MM.1S (cell line): Measurements from ENCODE around the gene UST.

ENCODE experiments used
- DNase-seq: peaks from one replicate; pipeline ENCODE4 v3.0.0-alpha.2; 2015
- H2AFZ ChIP-seq: fragments of 300-600 bp; sonication (generic); 2 replicates; pipeline ENCODE4 v1.6.0; 2016; ENCODE audit warnings: antibody characterized with exemption, low read length
- H3F3A ChIP-seq: fragments of 300-600 bp; sonication (generic); 2 replicates; pipeline ENCODE4 v1.6.1; 2016; ENCODE audit warnings: mild to moderate bottlenecking, antibody characterized with exemption, low read length, moderate library complexity, mixed read lengths; ENCODE audit not compliant: insufficient read depth
- H3K27ac ChIP-seq: fragments of 300-600 bp; sonication (generic); 2 replicates; pipeline ENCODE4 v1.5.1; 2016; ENCODE audit warnings: mild to moderate bottlenecking, low read length
- H3K27me3 ChIP-seq: fragments of 300-600 bp; sonication (generic); replicated peaks from 2 replicates; pipeline ENCODE4 v1.6.0; 2016; ENCODE audit warnings: low read length; ENCODE audit not compliant: insufficient read depth
- H3K36me3 ChIP-seq: fragments of 300-600 bp; sonication (generic); replicated peaks from 2 replicates; pipeline ENCODE4 v1.6.1; 2016; ENCODE audit warnings: mild to moderate bottlenecking, low read length, mixed read lengths; ENCODE audit not compliant: insufficient read depth
- H3K4me1 ChIP-seq: fragments of 300-600 bp; sonication (generic); 2 replicates; pipeline ENCODE4 v1.6.1; 2016; ENCODE audit warnings: low read length, mixed read lengths
- H3K4me2 ChIP-seq: fragments of 300-600 bp; sonication (generic); 2 replicates; pipeline ENCODE4 v1.6.0; 2016; ENCODE audit warnings: low read depth, low read length
- H3K4me3 ChIP-seq: fragments of 300-600 bp; sonication (generic); 2 replicates; pipeline ENCODE4 v1.5.1; 2016; ENCODE audit warnings: low read length, mixed read lengths
- H3K79me2 ChIP-seq: fragments of 300-600 bp; sonication (generic); 2 replicates; pipeline ENCODE4 v1.6.1; 2016; ENCODE audit warnings: mixed run types, low read length, mixed read lengths
- H3K9ac ChIP-seq: fragments of 300-600 bp; sonication (generic); 2 replicates; pipeline ENCODE4 v1.6.1; 2016; ENCODE audit warnings: low read length, mixed read lengths
- H3K9me2 ChIP-seq: fragments of 300-600 bp; sonication (generic); replicated peaks from 2 replicates; pipeline ENCODE4 v1.6.1; 2016; ENCODE audit warnings: mild to moderate bottlenecking, low read length, mixed read lengths; ENCODE audit not compliant: insufficient read depth
- H3K9me3 ChIP-seq: fragments of 300-600 bp; sonication (generic); replicated peaks from 2 replicates; pipeline ENCODE4 v1.6.1; 2016; ENCODE audit warnings: mild to moderate bottlenecking, low read length, mixed read lengths; ENCODE audit not compliant: insufficient read depth
- H4K20me1 ChIP-seq: fragments of 300-600 bp; sonication (generic); 2 replicates; pipeline ENCODE4 v1.6.1; 2016; ENCODE audit warnings: mild to moderate bottlenecking, low read length, moderate library complexity, mixed read lengths; ENCODE audit not compliant: insufficient read depth
- CTCF ChIP-seq: fragments of 300-600 bp; sonication (generic); IDR thresholded peaks from 2 replicates; pipeline ENCODE4 v1.5.1; 2016; ENCODE audit warnings: antibody characterized with exemption, low read length, mixed read lengths
- EZH2 ChIP-seq: fragments of 300-600 bp; sonication (generic); optimal IDR thresholded peaks from 2 replicates; pipeline ENCODE3; 2017; ENCODE audit warnings: low read depth, mild to moderate bottlenecking, antibody characterized with exemption, low read length, mixed read lengths
- EZH2phosphoT487 ChIP-seq: fragments of 300-600 bp; sonication (generic); IDR thresholded peaks from 2 replicates; pipeline ENCODE4 v1.6.1; 2018; ENCODE audit warnings: antibody characterized with exemption, low read length

The UST gene

GRCh38 chr6:148968771-148969602, 222.2 kb downstream of the UST start:
- Histone ChIP-seq H3K4me3 (no peak overlapping the region), H3K4me1 (no peaks in the 10 kb centered on the region), H3K9ac (no peak overlapping the region), H3F3A (no peaks in the 10 kb centered on the region), H3K79me2 (no peaks in the 10 kb centered on the region), H3K27ac (no peak overlapping the region), H2AFZ (no peak overlapping the region), H3K9me2 (no peaks in the 10 kb centered on the region), H3K4me2 (no peak overlapping the region), H3K27me3 (no peaks in the 10 kb centered on the region), H4K20me1 (no peaks in the 10 kb centered on the region), H3K36me3 (no peaks in the 10 kb centered on the region), H3K9me3 (no peaks in the 10 kb centered on the region)
- DNase-seq: no peak
- TF ChIP-seq EZH2phosphoT487: no peak
- TF ChIP-seq EZH2: no peak
- TF ChIP-seq CTCF: no peak

- Histone ChIP-seq H3K79me2 (no peaks in the 10 kb centered on the region), H3K9me2 (no peaks in the 10 kb centered on the region), H3K27me3 (no peaks in the 10 kb centered on the region), H3K4me2 (no peak overlapping the region), H3K9me3 (no peaks in the 10 kb centered on the region), H3K9ac (no peak overlapping the region), H3F3A (no peaks in the 10 kb centered on the region), H3K4me1 (no peaks in the 10 kb centered on the region), H4K20me1 (no peaks in the 10 kb centered on the region), H2AFZ (no peak overlapping the region), H3K27ac (no peak overlapping the region), H3K36me3 (no peaks in the 10 kb centered on the region), H3K4me3 (no peak overlapping the region)
- no peak for TF ChIP-seq CTCF
- no peak for TF ChIP-seq EZH2phosphoT487
- TF ChIP-seq EZH2: no peak
- DNase-seq: no peak
Measured at GRCh38 chr6:148969603-148970061, 222.8 kb downstream of the UST start.

- Histone ChIP-seq H3K79me2 (no peaks in the 10 kb centered on the region), H3K36me3 (no peaks in the 10 kb centered on the region), H2AFZ (no peak overlapping the region), H3F3A (no peaks in the 10 kb centered on the region), H3K9ac (no peak overlapping the region), H3K9me3 (no peaks in the 10 kb centered on the region), H3K9me2 (no peaks in the 10 kb centered on the region), H3K4me2 (no peak overlapping the region), H3K4me1 (no peaks in the 10 kb centered on the region), H3K27me3 (no peaks in the 10 kb centered on the region), H3K4me3 (no peak overlapping the region), H3K27ac (no peak overlapping the region), H4K20me1 (no peaks in the 10 kb centered on the region)
- no peak for TF ChIP-seq EZH2
- no peak for TF ChIP-seq EZH2phosphoT487
- no peak for TF ChIP-seq CTCF
- no peak for DNase-seq
Measured at GRCh38 chr6:148971031-148971927, 224.4 kb downstream of the UST start.
